ENCODE measurements around the gene CDK14.

The CDK14 gene

DNA sequence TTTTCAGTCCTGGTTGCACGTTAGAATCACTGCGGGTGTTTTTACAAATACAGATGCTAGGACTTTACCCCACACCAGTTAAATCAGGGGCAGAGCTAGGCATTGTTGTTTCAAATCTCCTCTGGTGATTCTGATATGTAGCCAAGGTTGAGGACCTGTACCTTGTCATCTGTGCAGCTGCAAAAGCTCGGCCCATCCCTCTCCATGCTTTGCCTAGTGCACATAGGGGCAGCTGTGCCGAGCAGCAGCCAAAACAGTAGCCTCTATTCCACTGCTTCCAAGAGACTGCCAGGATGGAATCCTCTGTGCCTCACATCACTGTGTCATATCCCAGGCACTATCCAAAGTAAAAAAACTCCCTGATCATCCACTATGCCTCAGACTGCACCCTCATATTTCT lies 181.3 kb downstream of the CDK14 start:
- DNase-seq (ENCODE audit: low read depth in 1 of 2, low spot score in 1 of 2) = no peak
- H3K4me3 ChIP-seq (replicated peaks; ENCODE audit: insufficient read depth, low read length) = no peak overlapping the region
- no peak overlapping the region for H3K27ac ChIP-seq (replicated peaks)
- H3K27me3 ChIP-seq (ENCODE audit: insufficient read depth, poor library complexity, severe bottlenecking) = no peaks in the 10 kb centered on the region
- TF ChIP-seq SPI1 (IDR thresholded peaks at IDR 0.05; ENCODE audit: borderline replicate concordance, low read depth) (no peak), GABPA (IDR thresholded peaks at IDR 0.05; ENCODE audit: low read depth) (no peak), POLR2AphosphoS5 (IDR thresholded peaks at IDR 0.05; ENCODE audit: low read depth) (no peak)
- TF ChIP-seq, protein P1, sequence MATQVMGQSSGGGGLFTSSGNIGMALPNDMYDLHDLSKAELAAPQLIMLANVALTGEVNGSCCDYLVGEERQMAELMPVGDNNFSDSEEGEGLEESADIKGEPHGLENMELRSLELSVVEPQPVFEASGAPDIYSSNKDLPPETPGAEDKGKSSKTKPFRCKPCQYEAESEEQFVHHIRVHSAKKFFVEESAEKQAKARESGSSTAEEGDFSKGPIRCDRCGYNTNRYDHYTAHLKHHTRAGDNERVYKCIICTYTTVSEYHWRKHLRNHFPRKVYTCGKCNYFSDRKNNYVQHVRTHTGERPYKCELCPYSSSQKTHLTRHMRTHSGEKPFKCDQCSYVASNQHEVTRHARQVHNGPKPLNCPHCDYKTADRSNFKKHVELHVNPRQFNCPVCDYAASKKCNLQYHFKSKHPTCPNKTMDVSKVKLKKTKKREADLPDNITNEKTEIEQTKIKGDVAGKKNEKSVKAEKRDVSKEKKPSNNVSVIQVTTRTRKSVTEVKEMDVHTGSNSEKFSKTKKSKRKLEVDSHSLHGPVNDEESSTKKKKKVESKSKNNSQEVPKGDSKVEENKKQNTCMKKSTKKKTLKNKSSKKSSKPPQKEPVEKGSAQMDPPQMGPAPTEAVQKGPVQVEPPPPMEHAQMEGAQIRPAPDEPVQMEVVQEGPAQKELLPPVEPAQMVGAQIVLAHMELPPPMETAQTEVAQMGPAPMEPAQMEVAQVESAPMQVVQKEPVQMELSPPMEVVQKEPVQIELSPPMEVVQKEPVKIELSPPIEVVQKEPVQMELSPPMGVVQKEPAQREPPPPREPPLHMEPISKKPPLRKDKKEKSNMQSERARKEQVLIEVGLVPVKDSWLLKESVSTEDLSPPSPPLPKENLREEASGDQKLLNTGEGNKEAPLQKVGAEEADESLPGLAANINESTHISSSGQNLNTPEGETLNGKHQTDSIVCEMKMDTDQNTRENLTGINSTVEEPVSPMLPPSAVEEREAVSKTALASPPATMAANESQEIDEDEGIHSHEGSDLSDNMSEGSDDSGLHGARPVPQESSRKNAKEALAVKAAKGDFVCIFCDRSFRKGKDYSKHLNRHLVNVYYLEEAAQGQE (IDR thresholded peaks at IDR 0.05; ENCODE audit: insufficient replicate concordance, low read depth) = no peak
- TF ChIP-seq, protein P2, sequence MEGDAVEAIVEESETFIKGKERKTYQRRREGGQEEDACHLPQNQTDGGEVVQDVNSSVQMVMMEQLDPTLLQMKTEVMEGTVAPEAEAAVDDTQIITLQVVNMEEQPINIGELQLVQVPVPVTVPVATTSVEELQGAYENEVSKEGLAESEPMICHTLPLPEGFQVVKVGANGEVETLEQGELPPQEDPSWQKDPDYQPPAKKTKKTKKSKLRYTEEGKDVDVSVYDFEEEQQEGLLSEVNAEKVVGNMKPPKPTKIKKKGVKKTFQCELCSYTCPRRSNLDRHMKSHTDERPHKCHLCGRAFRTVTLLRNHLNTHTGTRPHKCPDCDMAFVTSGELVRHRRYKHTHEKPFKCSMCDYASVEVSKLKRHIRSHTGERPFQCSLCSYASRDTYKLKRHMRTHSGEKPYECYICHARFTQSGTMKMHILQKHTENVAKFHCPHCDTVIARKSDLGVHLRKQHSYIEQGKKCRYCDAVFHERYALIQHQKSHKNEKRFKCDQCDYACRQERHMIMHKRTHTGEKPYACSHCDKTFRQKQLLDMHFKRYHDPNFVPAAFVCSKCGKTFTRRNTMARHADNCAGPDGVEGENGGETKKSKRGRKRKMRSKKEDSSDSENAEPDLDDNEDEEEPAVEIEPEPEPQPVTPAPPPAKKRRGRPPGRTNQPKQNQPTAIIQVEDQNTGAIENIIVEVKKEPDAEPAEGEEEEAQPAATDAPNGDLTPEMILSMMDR (IDR thresholded peaks at IDR 0.05; ENCODE audit: insufficient read depth, low read length) = no peak

DNA sequence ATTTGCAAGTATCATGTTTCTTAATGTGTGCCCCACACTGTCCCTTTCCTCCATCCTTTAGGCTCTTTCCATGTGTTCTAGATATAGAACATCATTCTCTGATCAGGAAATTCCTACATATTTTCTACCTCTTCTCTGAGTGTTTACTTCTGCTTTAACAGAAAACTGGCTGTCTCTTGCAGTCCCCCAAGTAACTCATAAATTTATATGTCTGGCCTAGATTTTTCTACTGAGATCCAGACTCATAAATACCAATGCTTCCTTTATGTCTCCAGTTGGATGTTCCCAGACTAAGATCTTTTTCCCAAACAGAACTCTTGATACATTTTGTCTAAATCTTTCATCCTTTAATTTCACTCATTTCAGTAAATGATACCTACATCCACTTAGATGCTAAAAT lies 181.8 kb downstream of the CDK14 start:
- Histone ChIP-seq H3K27me3 (ENCODE audit: insufficient read depth, poor library complexity, severe bottlenecking) (no peaks in the 10 kb centered on the region), H3K4me3 (replicated peaks; ENCODE audit: insufficient read depth, low read length) (no peak overlapping the region), H3K27ac (replicated peaks) (no peak overlapping the region)
- DNase-seq (ENCODE audit: low read depth in 1 of 2, low spot score in 1 of 2) = no peak
- TF ChIP-seq, protein P2 (IDR thresholded peaks at IDR 0.05; ENCODE audit: insufficient read depth, low read length) = no peak
- TF ChIP-seq GABPA (IDR thresholded peaks at IDR 0.05; ENCODE audit: low read depth) (no peak), SPI1 (IDR thresholded peaks at IDR 0.05; ENCODE audit: borderline replicate concordance, low read depth) (no peak), POLR2AphosphoS5 (IDR thresholded peaks at IDR 0.05; ENCODE audit: low read depth) (no peak)
- TF ChIP-seq, protein P1 (IDR thresholded peaks at IDR 0.05; ENCODE audit: insufficient replicate concordance, low read depth) = no peak

DNA sequence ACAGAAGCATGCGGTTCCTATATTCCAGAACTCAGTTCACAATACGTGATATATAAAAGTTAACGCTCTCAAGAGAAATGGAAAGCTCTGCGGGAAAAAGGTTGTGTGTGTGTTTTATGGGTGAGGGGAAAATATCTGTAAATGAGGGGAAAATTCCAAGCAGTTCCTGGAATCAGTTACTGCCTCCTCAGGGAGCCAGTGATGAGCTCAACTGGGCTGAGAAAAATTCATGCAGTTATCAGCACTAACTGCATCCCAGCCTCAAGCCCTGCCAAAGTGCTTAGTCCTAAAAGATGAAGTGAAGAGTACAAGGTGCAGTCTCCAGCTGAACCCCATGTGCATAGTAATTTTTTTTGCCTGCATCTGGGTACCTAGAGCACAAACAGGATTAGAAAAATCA lies 191.9 kb downstream of the CDK14 start:
- DNase-seq (ENCODE audit: low read depth in 1 of 2, low spot score in 1 of 2) = no peak
- no peak overlapping the region for H3K27ac ChIP-seq (replicated peaks)
- H3K4me3 ChIP-seq (replicated peaks; ENCODE audit: insufficient read depth, low read length) = no peak overlapping the region
- no peaks in the 10 kb centered on the region for H3K27me3 ChIP-seq (ENCODE audit: insufficient read depth, poor library complexity, severe bottlenecking)
- no peak for TF ChIP-seq SPI1 (IDR thresholded peaks at IDR 0.05; ENCODE audit: borderline replicate concordance, low read depth)
- TF ChIP-seq, protein P2 (IDR thresholded peaks at IDR 0.05; ENCODE audit: insufficient read depth, low read length) = no peak
- TF ChIP-seq, protein P1 (IDR thresholded peaks at IDR 0.05; ENCODE audit: insufficient replicate concordance, low read depth) = no peak
- TF ChIP-seq GABPA (IDR thresholded peaks at IDR 0.05; ENCODE audit: low read depth) = no peak
- no peak for TF ChIP-seq POLR2AphosphoS5 (IDR thresholded peaks at IDR 0.05; ENCODE audit: low read depth)
